HepG2 (cell line): ENCODE results near the gene ZNF226. TPM values are rescaled to one million over a fixed set of nuclear protein-coding genes. Genes with fewer than 3 reads are reported as not detected.
A peak's percentile ranks its signal among the peaks of the same experiment; 100 is the strongest.

Experiments used
- CCDC6 ChIP-seq: sonication (generic); formaldehyde crosslinking; IDR thresholded peaks from 2 replicates; pipeline ENCODE4 v1.8.1; 2022; ENCODE audit warnings: mild to moderate bottlenecking, missing genetic modification reagents, moderate library complexity
- HHEX ChIP-seq: IDR thresholded peaks from 2 replicates; pipeline ENCODE4 v1.6.1; 2016; ENCODE audit warnings: control low read depth
- HNF1B ChIP-seq: sonication (generic); formaldehyde crosslinking; IDR thresholded peaks from 2 replicates; pipeline ENCODE4 v1.5.1; 2020; ENCODE audit warnings: mild to moderate bottlenecking, moderate library complexity, missing genetic modification reagents
- HOXA9 ChIP-seq: sonication (generic); formaldehyde crosslinking; IDR thresholded peaks from 2 replicates; pipeline ENCODE4 v1.8.1; 2022; ENCODE audit warnings: missing genetic modification reagents, mild to moderate bottlenecking, moderate library complexity, borderline replicate concordance
- KLF12 ChIP-seq: sonication (generic); formaldehyde crosslinking; IDR thresholded peaks from 2 replicates; pipeline ENCODE4 v1.4.0; 2020; ENCODE audit warnings: missing genetic modification reagents, borderline replicate concordance
- LRRFIP1 ChIP-seq: sonication (generic); formaldehyde crosslinking; conservative IDR thresholded peaks from 2 replicates; pipeline ENCODE4 v1.4.0; 2020; ENCODE audit warnings: missing genetic modification reagents
- MATR3 ChIP-seq: sonication (generic); formaldehyde crosslinking; IDR thresholded peaks from 2 replicates; pipeline ENCODE4 v1.4.0; 2020; ENCODE audit warnings: missing genetic modification reagents
- POLR2A ChIP-seq, 2 experiments: IDR thresholded peaks; 2 replicates each; pipeline ENCODE4 v1.6.1; 2011; ENCODE audit warnings: low read depth in 2 of 2, low read length in 2 of 2, mild to moderate bottlenecking in 1 of 2, moderate library complexity in 1 of 2; ENCODE audit not compliant: insufficient read depth in 1 of 2
- POLR2G ChIP-seq: fragments of 200-400 bp; formaldehyde crosslinking; IDR thresholded peaks from 2 replicates; pipeline ENCODE4 v1.6.1; 2018; ENCODE audit warnings: mild to moderate bottlenecking, low read depth, low read length, moderate library complexity
- RARA ChIP-seq: IDR thresholded peaks from 2 replicates; pipeline ENCODE4 v1.6.1; 2016; ENCODE audit warnings: missing genetic modification reagents, missing compliant biosample characterization
- SKIL ChIP-seq: sonication (generic); formaldehyde crosslinking; IDR thresholded peaks from 2 replicates; pipeline ENCODE4 v1.8.0; 2022; ENCODE audit warnings: missing genetic modification reagents, mild to moderate bottlenecking, moderate library complexity, borderline replicate concordance
- SUZ12 ChIP-seq: fragments of 150-350 bp; IDR thresholded peaks from 2 replicates; pipeline ENCODE4 v1.6.1; 2014; ENCODE audit warnings: low read depth, low read length
- TAF1 ChIP-seq: sonication (generic); formaldehyde crosslinking; IDR thresholded peaks from 2 replicates; pipeline ENCODE4 v1.4.0; 2020; ENCODE audit warnings: missing genetic modification reagents
- ZBTB20 ChIP-seq: sonication (generic); formaldehyde crosslinking; IDR thresholded peaks from 2 replicates; pipeline ENCODE4 v1.8.1; 2023; ENCODE audit warnings: missing genetic modification reagents, low read depth, mild to moderate bottlenecking, borderline replicate concordance
- ZNF446 ChIP-seq: sonication (generic); formaldehyde crosslinking; IDR thresholded peaks from 2 replicates; pipeline ENCODE4 v1.5.0; 2020; ENCODE audit warnings: mild to moderate bottlenecking, missing genetic modification reagents
- ZNF609 ChIP-seq: sonication (generic); formaldehyde crosslinking; IDR thresholded peaks from 2 replicates; pipeline ENCODE4 v1.4.0; 2020; ENCODE audit warnings: mild to moderate bottlenecking, missing genetic modification reagents, borderline replicate concordance
- ZNF780A ChIP-seq: sonication (generic); formaldehyde crosslinking; IDR thresholded peaks from 2 replicates; pipeline ENCODE4 v1.8.0; 2022; ENCODE audit warnings: mild to moderate bottlenecking, missing genetic modification reagents, moderate library complexity
- ZNF841 ChIP-seq: sonication (generic); formaldehyde crosslinking; IDR thresholded peaks from 2 replicates; pipeline ENCODE4 v1.8.1; 2023; ENCODE audit warnings: missing genetic modification reagents, borderline replicate concordance
- polyA plus RNA-seq, 8 experiments: library from polyadenylated mRNA; depleted of rRNA in 3 of 8; stranded (reverse) in 7 of 8; unstranded in 1 of 8; fragments of >200 nt; fragmentation: Illumina TruSeq in 4 of 8; extraction: Trizol in 4 of 8; gene quantifications; 2 replicates each; pipeline versions ENCODE4 v1.2.1 to v1.2.3, GENCODE V29; 2011 to 2016; ENCODE audit warnings: low read depth in 4 of 8, missing spikeins in 1 of 8, mixed read lengths in 1 of 8; ENCODE audit not compliant: insufficient read depth in 1 of 8
- total RNA-seq, 5 experiments: library from RNA; depleted of rRNA; stranded (reverse); fragments of >200 nt; fragmentation: Illumina TruSeq; extraction: Trizol; gene quantifications; 2 replicates each; pipeline ENCODE4 v1.2.3, GENCODE V29; 2016; ENCODE audit warnings: low read depth in 1 of 5

The ZNF226 gene
- total and polyA plus RNA-seq, 2 of the 13 experiments (the other 11 are each of a cell fraction or from before 2014, with no cell fraction given): 8.3 to 16.0 TPM

- TF ChIP-seq HOXA9 (no peak), SUZ12 (peak; percentile 58), CCDC6 (CRISPR knock-in tag) (0 out of 2 replicates have a peak, but pooled peaks have one; percentile 44), TAF1 (CRISPR knock-in tag) (peak; percentile 72), ZNF780A (CRISPR knock-in tag) (no peak), ZNF446 (CRISPR knock-in tag) (peak; percentile 18; the same call in 1 of the 2 replicates), LRRFIP1 (CRISPR knock-in tag) (no peak), ZNF609 (CRISPR knock-in tag) (no peak), ZBTB20 (peak; percentile 63; the same call in 1 of the 2 replicates), ZNF841 (CRISPR knock-in tag) (no peak), KLF12 (CRISPR knock-in tag) (0 out of 2 replicates have a peak, but pooled peaks have one; percentile 26), MATR3 (CRISPR knock-in tag) (no peak), SKIL (CRISPR knock-in tag) (no peak), POLR2G (peak; percentile 86), HNF1B (peak; percentile 70; the same call in 1 of the 2 replicates), RARA (CRISPR knock-in tag) (peak; percentile 37; the same call in 1 of the 2 replicates), POLR2A (IDR thresholded peaks at IDR 0.05; ENCODE audit: insufficient read depth in 1 of 2, low read depth in 2 of 2, low read length in 2 of 2) (peak; percentile 58 to 83; a peak in 3 of 4 replicates), HHEX (CRISPR knock-in tag) (no peak)
Measured at GRCh38 chr19:44141191-44142058, 23.5 kb upstream of the ZNF226 start, which contains the start of gene ZNF234 (continued).
